Stimulated activated CD4-positive, alpha-beta T cell treated with anti-CD3 and anti-CD28 coated beads, Interleukin-4, amount 100 ng/mL, for 24 hours (primary cell): ENCODE measurements around the gene PKIB.

Experiments used
- DNase-seq: peaks from one replicate; pipeline ENCODE4 v3.0.0-alpha.2; 2020

Gene PKIB

DNA sequence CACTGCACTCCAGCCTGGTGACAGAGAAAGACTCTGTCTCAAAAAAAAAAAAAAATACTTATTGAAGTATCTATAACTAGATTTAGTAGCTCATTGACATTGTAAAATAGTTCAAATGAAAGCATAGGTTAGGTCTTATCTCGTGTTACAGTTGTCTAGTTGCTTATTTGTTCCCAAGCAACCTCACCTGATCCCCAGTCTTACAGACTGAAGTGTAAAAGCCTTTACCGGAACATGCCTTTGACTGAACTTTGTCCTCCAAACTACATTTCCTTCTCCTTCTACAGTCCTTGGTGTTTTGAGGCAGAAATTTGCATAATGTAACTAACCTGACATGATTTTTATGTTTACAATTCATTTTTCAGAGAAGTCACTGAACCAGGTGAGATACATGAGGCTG lies 61.0 kb downstream of the PKIB start:
- no peak for DNase-seq

DNA sequence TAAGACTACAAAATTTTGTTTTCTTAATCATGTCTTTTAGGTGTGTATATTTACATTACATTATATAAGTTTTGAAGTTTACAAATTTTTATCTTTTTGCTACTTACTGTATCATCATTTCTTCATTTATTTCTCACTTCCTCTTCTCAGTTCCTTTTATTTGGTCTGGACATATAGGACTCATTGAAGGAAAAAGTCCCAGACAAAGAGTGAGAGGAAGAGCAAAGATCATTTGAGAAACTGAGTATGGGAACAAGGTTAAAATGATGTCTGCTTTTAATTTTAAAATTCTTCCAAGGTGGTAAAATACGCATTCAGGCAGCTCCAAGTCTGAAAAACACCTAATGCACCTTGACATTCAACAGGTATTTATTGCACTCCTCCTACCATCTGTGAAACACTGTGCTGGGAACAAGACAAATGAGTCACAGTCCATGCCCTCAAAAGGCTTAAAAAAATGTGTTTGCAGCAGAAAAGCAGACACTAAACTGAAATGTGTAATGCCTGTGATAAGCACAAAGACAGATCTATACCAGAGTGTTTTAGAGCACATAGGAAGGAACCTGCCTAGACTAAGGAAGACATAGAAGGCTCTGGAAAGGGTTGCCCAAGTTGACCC lies 63.2 kb downstream of the PKIB start:
- DNase-seq = no peak

DNA sequence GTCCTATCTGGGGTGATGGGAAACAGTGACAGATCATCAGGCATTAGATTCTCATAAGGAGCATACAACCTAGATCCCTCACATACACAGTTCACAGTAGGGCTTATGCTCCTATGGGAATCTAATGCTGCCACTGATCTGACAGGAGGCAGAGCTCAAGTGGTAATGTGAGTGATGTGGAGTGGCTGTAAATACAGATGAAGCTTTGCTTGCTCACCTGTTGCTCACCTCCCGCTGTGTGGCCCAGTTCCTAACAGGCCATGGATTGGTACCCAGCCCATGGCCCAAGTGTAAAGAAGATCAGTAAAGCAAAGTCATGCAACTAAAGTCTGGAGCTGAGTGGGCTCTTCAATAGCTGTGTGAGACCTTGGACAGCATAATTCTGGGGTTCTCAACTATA lies 65.9 kb downstream of the PKIB start:
- DNase-seq = no peak

DNA sequence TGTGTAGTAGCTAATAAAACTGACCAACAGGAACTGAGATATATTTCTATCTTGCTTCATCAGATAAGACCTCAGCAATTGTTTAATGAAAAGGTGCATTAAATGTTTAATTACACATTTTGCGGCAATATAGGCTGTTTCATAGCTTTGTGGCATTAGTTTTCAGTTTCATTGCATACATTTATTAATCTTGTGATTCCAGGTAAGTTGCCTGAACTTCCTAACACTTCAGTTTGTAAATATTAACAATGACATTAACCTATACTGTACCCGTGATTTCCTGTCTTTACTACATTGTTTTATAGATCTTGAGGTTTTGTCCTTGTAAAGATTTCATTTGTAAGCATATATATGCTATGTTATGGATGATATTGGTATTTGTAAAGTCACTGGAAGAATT lies 66.5 kb downstream of the PKIB start:
- no peak for DNase-seq

DNA sequence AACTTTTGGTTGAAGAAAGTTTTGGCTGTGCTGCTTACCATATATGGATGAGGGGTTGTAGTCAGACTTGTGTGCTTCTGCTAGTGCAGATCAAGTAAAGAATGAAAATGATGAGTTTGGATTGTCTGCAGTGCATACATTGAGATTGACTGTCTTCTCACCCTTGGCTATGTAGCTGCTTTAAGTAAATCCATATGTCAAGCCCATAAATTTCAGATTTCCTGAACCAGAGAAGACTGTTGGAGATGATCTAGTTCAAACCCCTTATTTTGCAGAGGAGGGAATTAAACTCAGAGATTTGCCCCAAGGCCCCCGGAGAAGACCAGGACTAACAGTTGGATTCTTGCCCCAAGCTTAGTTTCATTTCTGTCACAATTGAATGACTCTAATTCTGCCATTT lies 67.2 kb downstream of the PKIB start:
- DNase-seq = no peak

DNA sequence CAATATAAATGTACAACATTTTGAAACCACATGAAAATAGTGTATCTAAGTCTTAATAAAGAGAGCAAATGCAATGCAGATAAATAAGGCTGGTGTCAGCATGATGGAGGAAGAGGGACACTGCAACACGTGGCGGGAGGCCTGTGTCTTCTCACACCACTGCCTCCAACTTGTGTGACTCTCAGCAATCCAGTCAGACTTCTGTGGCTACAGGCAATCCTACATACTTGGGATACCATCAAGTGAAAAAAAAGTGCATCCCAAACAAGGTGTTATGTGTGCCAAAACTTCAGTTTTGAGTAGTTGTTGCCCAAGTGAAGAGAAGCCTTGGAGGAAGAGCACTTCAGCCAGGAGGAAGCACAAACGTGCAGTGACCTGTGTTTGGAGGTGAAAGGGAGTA lies 68.6 kb downstream of the PKIB start:
- DNase-seq = no peak

DNA sequence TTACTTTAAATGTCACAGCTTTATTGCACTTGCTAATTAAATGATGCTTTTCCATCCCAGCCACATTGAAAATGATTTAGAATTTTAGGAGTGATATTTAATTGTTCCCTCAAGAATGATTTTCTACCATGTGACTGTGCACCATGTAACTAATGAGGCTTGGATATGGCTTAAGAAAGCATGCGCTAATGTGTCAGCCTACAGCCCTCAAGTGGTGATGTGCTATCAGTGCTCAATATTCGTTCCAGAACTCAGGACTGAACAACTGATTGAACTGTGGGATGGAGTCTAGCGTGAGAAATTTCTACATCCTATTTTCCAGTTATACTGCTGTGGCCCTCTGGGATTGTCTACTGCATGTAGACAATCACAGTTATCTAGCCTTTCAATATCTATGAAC lies 71.5 kb downstream of the PKIB start:
- no peak for DNase-seq

DNA sequence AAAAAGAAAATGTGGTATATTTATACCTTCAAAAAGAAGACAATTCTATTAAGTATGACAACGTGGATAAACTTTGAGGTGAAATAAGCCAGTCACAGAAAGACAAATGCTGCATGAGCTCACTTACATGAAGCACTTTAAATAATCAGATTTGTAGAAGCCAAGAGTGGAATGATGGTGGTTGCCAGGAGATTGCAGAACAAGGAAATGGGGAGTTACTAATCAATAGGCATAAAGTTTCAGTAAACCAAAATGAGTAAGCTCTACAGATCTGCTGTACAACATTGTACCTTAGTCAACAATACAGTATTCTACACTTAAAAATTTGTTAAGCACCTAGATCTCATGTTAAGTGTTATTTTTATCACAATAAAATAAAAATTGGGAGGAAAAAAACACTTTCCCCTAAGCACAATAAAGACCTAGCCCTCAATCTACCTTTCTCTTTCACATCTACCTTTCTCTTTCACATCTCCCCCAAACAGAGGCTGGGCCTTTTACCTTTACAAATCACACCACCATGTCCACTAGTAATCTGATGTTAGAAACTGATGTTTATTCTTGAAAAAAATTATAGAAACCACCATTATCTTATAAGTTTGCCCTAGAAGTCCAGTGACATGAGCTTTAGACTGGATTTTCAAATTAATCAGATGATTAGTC lies 73.9 kb downstream of the PKIB start:
- no peak for DNase-seq

DNA sequence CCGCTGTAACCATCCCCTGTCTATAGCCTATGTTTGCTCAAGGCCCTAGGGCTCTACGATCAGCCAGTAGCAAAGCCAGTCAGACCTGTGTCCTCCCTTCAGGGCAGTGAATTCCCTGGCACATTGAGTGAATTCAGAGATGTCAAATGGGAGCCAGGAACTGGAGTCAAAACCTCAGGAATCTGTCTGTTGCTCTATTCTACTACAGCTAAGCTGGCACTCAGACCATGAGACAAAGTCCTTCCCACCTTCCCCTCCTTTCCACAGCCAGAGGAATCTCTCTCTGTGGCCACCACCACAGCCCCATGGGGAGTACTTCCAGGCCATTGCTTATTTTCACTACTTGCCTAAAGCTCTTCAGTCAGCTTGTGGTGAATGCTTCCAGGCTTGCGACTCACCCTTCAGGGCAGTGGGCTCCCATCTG lies 82.0 kb downstream of the PKIB start:
- DNase-seq = no peak

DNA sequence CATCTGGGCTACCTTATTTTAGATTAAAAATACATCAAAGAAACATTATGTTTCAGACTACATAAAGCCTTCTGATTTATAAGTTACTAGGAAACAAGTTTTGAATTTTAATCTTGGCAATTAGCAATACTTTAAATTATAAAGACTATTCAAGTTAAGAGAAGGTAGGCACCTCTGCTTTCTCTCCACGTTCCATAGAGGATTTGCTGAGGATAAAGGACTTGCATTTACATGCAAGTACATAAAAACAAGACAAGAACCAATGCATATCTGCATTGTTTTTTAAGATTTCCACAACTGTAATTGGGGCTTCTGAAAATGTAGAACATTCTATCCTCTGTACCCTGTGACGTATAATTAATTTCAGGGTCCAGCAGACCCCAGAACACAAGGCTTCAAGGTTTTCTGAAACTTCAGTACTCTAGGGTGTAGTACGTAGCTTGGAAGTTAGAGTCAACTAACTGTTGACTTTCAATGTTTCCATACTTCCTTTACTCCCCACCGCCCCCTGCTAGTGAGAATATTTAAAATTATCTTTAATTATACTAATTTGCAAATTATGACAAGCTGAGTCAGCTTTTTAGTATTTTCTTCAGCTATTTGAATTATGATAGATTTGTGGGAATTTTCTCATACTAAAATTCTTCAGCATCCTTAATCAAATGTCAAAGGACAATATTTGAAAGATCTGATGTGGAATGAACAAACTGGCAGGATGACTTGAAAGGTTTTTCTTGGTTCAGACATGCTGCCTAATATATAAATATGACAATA lies 82.8 kb downstream of the PKIB start:
- no peak for DNase-seq

DNA sequence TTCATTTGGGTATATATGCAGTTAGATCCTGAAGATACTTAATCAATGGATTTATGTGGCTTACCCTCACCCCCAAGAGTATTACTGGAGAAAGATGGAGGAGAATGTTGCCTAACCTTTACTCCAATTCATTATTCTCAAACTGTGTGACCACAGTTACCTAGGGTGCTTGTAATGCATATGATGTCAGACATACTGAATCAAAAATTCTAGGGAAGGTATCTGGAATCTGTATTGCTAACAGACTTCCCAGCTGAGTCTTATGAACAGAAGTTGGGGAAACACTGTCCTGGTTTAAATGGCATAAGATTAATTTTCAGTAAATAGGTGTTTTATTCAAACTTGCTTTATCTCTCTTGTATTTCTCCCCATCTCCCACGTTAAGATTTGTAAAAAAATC lies 83.9 kb downstream of the PKIB start:
- no peak for DNase-seq

DNA sequence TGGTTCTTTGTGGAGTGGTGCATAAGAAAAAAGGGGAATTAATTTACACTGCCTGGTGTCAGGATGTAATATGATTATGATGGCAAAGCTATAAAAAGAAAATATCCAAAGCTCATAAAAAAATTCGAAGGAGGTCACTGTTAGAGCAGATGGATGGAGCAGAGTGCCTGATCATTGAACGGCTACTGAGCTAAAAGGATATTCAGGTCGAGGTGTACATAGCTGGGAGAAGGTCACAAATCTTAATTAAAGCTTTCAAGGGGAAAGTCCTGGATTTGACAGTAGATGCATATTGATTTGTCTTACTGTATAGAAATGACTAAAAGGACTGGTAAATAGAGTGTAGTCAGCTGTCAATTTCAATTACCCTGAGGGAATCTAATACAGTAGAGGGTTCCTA lies 84.4 kb downstream of the PKIB start:
- DNase-seq = no peak

DNA sequence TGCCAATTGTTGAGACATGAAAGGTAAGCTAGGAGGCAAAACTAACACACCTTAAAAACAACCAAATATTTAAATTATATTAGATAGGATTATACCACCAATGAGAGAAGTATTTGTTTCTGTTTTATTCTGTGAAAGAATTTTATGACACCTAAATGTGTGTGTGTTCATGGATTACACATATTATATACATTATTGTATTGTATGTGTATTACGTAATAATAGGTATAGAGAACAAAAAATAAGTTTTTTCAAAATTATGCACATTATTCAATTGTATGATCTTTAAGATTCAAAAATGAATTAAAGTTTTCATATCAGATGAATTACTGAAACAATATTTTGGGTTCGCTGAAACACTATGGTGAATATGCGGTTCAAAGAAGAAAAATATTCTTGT lies 85.0 kb downstream of the PKIB start:
- DNase-seq = no peak

DNA sequence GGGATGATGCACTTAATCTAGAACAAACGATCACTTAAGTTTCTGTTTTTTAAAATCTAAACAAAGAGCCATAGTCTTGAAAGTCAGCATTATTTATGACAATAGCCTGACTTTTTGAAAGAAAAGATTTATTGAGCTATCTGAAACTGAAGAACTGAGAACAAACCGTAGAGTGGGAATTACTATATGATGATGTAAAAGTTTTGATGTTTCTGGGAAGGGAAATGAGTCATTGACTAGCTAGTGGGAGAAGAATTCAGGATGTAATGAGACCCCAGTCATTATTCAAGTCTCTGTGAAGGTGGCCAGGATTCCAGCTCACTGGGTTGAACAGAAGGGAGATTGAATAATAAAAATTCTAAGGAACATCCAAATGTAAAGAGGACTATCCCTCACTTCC lies 85.9 kb downstream of the PKIB start:
- no peak for DNase-seq

DNA sequence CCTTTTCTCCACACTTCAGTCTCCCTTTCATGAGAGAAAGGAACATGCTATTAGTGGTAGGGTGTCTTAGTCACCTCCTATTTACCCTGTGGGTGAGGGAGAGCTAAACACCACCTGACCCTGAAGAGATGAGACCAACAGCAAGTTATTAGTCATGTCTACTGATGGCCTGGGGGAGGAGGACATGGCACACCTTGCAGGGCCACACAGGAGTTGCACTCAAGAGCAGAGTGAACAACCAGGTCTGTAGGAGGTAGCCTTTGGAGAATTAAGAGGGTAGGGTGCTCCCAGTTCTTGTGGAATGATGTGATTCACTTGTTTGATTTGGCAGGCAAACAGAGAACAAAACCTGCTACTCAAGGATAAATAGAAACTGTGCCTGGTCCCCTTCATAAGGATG lies 86.6 kb downstream of the PKIB start:
- no peak for DNase-seq

DNA sequence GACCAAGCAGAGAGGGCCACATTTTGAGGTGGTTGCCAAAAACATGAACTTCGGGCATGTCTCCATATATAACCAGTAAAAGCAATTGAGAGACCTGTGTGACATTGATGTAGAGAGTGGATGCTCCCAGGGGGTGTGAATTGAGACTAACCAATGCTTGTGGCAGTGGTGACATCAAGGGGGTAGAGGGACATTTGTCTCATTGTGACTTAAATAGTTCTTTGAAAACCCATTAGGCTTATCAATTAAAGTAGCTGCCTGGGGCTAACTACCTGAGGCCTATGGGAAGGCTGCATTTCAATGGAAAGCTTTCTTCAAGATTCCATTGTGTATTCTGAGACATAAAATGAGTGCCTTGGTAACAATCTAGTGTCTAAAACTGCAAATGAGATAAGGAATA lies 87.3 kb downstream of the PKIB start:
- DNase-seq = no peak

DNA sequence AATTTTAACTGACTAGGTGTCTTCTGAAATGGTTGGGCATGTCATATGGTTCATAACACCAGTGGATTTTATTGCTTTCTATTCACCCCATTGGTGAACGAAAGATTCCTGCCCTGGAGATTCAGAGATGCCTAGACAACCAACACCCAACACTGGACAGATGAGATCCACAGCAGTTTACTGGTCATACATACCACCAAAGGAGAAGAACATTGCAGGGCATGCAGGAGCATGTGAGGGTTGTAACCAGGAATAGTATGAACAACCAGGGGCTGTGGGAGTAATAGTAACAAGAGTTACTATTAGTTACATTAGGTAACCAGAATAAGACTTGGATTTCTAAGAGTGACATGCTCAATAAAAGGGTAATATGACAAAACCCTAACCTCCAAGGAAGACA lies 91.5 kb downstream of the PKIB start:
- no peak for DNase-seq

DNA sequence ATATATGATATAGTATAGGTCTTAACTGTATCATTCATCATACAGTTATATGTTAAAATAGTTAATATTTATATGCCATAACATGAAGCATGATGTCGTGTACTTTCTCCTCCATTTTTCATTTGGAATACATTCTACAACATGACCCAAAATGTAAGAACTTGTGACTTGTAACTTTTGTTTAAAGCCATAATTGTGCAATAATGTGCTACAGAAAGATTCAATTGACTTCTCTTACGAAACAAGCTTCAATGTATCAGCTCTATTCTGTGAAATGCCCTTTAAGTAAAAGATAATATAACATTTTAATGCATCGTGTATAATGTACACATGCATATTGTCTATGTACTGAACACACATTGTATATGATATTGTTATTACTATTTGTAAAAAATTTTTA lies 92.6 kb downstream of the PKIB start:
- no peak for DNase-seq

DNA sequence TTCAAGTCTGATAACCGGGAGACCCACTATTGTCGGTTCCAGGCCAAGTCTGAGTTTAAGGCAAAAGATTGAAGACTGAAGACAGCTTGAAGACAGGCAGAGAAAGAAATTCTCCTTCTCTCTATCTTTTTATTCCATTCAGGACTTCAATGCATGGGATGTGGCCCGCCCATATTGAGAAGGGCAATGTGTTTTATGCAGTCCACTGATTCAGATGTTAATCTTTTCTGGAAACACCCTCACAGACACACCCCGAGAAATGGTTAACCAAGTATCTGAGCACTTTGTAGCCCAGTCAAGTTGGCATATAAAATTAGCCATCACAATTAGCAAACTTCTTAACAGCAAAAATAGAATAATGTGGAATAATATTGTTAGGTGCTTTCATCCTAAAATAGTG lies 93.9 kb downstream of the PKIB start:
- DNase-seq = no peak

DNA sequence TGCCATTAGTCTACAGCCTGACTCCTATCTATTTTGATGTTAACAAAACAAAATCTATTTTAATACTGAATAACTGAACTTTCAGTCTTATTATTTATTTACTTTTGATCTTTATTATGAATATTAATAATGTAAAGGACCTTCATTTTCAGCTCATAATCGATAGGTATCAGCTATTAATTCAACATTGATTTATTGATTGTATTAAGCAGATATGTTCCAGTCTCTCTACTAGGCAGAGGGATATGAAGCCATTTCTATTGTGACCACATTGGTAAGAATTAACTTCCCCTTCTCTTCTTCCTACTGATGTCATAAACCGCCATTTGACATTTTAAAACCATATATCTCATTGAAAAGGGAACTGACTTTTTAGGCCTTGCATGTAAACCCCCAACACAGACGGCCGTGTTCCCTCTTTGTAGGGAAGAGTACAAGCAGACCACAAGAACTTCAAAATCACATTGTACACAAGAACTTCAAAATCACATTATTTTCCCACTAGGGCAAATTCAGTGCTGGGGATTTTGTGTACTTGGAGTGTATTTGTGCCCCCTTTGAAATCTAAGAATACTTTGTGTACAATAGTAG lies 99.8 kb downstream of the PKIB start:
- no peak for DNase-seq

DNA sequence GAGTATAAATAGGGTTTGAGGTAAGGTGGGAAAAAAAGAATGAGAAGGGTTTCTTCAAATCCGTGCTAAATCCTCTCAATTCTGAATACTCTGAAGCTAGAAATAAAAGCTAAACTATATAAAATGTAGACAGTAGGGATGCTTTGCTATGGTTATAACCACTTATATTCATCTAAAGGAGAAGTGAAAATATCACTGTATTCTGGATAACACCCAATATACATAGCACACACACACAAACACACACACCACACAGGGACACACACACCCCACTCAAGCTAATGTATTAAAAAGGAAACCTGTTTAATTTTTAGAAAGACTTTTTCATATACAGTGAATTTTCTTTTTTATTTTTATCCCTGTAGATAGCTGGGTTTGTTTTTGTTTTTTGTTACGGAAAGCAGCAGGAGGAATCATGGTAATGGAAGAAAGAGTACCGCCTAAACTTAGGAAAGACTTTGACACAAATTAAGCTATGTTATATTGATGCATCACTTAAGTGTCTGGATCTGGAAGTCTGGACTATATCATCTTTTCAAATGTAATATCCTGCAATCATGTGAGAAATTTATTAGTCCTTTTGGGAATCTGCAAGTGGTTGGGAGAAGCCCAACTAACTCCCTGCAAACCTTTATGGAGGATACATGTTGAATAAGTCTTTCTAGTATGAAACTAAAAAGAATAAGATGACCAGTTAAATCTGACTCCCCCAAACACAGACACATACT lies 100.9 kb downstream of the PKIB start:
- DNase-seq = no peak

DNA sequence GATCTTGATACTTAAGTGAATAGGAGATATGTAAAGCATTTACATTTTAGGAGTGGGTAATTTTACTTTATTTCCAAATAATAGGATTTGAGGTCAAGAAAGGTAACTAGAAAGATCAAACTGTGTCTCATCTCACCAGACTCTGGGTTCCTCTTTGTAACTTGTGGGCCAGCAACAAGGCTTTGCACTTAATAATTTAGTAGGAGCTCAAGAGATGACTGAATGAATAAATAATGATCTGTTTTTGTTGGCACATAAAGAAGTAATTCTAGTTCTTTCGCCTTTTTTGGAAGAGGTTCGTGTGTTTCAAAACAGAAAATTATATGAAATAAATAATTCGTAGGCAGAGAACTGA lies 101.9 kb downstream of the PKIB start:
- no peak for DNase-seq

DNA sequence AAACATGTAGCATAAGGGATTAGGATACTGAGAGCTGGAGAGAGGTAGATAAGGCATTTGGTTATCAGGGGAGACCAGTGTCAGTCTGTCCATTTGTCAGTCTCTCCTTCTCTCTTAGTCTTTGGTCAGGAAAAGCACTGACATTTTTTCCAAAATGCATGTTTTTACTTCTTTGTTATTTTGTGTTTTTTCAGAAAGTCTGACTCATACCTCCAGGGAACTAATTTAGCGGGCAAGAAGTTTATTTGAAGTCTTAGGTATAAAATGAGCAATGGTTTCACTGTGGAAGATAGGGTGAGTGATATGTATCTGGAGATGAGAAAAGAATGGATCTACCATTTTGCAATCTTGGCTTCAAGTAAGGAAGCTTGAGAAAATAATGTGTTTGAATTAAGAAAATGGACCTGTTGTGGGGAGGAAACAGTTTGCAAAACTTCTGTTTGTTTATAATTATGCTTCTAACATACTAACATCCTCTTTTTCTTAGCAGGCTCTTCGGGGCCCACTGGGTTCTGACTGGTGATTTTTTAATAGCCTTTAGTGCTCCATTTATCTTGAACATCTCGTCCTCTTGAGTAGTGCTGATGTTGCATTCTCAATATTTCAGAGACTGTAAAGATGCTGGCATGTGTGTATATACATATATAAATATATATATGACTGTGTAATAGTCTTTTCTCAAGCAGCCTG lies 102.4 kb downstream of the PKIB start:
- no peak for DNase-seq
